ENCODE results near the gene SYNGAP1.

Gene SYNGAP1

DNA sequence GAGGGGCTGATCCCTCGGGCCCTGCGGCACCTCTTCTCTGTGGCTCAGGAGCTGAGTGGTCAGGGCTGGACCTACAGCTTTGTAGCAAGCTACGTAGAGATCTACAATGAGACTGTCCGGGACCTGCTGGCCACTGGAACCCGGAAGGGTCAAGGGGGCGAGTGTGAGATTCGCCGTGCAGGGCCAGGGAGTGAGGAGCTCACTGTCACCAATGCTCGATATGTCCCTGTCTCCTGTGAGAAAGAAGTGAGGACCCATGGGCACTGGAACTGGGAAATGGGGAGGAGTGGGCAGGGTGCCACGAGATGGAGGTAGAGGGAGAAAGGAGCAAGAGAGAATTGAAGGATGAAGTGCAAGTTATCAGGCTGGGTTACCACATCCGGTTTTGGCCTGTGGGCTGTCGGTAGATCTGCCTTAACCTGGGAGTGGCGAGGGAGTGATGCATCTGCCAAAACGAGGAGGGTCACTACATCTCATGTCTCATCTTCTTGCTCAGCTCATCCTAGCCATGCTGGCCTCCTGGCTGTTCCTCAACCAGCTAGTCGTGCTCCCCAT is 14.4 kb upstream of the SYNGAP1 start:
- no peak for DNase-seq

DNA sequence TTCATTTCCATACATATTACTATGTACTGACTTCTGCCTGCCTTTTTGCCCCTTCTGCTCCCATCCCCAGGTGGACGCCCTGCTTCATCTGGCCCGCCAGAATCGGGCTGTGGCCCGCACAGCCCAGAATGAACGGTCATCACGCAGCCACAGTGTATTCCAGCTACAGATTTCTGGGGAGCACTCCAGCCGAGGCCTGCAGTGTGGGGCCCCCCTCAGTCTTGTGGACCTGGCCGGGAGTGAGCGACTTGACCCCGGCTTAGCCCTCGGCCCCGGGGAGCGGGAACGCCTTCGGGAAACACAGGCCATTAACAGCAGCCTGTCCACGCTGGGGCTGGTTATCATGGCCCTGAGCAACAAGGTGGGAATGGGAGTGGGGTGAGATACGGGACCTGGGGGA is 13.7 kb upstream of the SYNGAP1 start:
- DNase-seq: no peak

DNA sequence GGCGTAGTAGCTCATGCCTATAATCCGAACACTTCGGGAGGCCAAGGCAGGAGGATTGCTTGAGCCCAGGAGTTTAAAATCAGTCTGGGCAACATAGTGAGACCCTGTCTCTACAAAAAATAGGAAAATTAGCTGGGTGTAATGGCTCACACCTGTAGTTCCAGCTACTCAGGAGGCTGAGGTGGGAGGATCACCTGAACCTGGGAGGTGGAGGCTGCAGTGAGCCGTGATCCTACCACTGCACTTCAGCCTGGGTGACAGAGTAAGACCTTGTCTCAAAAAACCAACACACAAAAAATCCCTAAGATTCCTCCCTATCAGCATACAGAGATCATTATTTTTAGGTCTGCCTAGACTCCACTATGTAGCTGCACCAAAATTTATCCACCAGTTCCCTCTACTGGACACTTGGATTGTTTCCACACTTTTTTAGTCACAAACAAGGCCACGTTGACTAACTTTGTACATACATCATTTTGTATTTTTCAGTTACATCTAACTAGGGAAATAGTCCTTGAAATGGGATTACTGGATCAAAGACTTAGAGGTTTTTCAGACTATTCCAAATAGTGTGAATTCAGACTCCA is 12.6 kb upstream of the SYNGAP1 start:
- no peak for DNase-seq

DNA sequence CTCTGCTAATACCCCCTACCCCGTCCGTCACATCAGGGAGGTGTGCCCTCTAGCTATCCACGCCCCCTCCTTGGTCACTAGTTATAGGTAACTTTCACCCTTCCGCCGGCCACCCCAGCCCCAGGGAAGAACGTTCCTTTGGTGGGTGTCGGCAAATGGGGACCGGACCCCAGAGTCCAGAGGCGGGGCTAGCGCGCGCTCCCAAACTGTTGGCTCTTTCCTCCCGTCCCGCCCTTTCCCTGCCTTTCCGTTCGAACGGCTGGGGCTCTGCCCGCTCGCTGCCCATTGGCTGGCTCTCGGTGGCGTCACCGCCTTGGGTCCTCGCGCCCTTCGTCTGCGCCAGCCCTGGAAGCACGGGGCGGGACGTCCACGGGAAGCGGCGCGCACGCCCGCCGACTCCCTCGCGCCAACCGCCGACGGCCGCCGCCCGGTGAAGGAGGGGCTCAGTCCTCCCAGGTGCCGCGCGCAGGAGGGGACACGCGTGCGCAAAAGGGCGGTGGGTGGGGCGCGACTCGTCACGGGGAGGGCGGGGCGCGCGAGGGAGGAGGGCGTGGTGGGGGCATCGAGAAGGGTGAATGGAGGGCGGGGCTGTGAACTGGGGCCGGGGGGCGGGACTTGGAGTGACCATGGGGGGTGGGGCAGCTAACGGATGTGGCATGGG is 9.7 kb upstream of the SYNGAP1 start:
- DNase-seq: peak; percentile 100

DNA sequence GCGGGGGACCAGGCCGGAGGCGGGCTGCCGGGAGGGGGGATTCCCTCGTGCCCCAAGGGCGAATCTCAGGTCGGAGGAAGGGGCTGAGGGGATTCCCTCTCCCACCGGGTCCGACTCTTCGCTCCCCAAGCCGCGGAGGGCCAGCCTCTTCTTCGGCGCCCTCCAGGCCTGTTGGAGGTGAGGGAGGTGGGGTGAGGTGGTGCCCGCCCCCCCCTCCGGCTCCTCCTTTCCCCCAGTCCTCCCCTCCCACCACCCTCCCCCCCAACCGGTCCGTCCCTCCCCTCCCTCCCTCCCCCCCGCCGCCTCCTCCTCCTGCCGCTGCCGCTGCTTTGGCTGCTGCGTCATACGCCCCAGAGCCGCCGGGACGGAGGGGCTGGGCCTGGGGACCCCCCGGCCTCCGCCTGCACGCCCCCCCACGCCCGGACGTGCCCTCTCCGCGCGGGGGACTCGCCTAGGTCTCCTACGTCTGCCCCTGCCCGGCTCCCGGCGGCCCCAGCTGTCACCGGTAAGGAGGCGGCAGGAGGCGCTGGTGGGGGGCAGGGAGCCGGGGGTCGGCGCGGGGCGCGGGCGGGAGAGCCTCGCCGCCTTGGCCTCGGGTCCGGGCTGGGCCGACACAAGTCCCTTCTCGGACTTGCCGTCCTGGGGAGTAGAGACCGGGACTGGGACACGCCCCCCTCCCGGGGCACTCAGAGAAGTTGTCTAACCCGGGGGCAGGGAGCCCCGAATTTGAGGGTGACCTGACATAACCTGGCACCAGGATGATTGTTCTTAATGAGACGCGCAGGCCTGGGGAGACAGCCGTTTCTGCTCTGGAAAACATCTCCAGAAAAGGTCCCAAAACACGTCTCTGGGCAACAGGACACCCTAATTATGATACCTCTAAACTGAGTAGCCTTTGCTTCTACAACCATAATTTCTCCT is 8.9 kb upstream of the SYNGAP1 start, which contains the start of gene PHF1:
Gene PHF1 (plus strand): TSS at position 304 of the 921 bp plus-strand sequence. CDS start 1,250 bp downstream, outside the sequence.
- peak; percentile 89 for DNase-seq

DNA sequence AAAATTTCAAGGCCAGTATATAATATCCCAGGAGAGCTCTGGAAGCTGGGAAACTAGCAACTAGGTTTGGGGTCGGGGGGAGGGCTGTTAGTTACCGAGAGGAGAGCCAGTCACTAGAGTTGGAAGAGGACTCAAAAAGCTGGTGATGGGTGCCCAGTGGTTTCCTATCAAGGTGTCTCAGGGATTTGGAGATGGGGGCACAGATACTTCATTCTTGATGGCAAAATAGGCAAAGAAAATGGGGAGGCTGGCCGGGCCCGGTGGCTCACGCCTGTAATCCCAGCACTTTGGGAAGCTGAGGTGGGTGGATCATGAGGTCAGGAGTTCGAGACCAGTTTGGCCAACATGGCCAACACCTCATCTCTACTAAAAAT is 8.2 kb upstream of the SYNGAP1 start:
- no peak for DNase-seq

DNA sequence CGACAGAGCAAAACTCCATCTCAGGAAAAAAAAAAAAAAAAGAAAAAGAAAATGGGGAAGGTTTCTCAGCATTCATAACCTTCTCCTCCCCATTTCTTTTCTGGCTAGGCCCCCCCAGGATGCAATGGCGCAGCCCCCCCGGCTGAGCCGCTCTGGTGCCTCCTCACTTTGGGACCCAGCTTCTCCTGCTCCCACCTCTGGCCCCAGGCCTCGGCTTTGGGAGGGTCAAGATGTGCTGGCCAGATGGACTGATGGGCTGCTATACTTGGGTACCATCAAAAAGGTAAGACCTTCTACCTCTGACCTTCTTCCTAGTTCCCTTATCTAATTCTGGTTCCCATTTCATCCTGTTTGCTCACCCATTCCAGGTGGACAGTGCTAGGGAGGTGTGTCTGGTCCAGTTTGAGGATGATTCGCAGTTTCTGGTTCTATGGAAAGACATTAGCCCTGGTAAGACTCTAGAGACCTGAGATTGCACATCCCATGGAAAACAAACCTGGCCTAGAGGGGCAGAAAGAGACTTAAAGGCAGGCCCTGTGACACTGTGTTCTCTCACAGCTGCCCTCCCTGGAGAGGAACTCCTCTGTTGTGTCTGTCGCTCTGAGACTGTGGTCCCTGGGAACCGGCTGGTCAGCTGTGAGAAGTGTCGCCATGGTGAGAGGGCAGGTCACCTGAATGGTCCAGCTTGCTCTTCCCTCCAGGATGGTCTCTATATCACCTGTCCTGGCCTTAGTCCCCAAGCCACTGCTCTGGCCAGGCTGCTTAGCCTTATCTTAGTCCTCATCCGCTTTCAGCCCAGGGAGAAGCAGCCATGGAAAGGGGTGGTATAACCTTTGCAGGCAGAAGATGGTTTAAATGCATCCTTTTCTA is 7.5 kb upstream of the SYNGAP1 start:
- no peak for DNase-seq

DNA sequence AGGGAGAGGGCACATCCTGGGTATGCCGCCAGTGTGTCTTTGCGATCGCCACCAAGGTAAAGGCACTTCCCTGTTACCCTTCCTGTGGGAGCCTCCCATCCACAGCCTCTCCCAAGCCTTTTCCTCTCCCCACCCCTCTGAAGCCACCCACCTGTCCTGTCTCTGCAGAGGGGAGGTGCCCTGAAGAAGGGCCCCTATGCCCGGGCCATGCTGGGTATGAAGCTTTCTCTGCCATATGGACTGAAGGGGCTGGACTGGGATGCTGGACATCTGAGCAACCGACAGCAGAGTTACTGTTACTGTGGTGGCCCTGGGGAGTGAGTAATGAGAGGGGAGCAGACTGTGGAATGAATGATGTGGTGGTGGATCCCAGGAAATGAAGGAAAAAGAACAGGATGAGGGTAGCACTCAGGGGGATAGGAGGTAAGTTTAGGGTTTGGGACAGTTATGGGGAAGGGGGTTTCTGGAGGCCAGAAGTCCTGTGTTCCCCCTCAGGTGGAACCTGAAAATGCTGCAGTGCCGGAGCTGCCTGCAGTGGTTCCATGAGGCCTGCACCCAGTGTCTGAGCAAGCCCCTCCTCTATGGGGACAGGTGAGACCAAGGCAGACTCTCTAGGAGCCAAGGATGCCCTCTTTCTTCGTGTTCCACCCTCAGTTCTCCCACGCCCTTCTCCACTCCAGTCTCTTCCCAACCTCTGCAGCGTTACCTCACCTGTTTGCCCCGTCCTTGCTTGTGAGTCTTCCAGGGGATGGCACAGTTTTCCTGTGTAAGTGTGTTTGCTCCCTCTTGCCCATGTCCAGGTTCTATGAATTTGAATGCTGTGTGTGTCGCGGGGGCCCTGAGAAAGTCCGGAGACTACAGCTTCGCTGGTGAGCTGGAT is 6.4 kb upstream of the SYNGAP1 start:
- no peak for DNase-seq

DNA sequence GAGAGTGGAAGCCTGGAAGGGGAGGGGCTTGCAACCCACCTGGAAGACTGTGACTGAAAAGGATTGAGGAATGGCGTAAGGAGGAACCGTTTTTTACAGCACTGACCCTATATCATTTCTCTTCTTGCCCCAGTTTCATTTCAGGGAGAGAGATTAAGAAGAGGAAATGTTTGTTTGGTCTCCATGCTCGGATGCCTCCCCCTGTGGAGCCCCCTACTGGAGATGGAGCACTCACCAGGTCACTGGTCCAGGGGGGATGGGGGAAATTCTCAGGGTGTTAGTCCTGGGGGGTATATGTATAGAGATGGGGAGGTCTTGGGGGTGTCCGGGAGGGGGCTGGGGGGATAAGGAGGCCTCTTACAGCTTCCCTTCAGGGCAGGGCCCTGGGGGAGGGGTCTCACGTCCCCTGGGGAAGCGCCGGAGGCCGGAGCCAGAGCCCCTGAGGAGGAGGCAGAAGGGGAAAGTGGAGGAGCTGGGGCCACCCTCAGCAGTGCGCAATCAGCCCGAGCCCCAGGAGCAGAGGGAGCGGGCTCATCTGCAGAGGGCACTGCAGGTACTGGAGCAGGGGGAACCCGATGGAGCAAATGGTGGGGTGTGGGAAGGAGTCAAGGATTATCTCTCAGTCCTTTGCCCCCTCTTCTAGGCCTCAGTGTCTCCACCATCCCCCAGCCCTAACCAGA is 5.1 kb upstream of the SYNGAP1 start:
- no peak for DNase-seq

DNA sequence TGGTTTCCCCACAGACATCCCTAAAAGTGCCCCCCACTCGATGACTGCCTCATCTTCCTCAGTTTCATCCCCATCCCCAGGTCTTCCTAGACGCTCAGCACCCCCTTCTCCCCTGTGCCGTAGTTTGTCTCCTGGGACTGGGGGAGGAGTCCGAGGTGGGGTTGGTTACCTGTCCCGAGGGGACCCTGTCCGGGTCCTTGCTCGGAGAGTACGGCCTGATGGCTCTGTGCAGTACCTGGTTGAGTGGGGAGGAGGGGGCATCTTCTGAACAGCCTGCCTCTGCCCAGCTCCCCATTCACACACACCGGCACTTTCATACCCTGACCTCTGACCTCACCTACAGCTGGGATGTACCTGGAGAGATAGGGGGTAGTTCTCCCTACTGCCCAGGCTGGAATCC is 4.0 kb upstream of the SYNGAP1 start:
- DNase-seq: no peak

DNA sequence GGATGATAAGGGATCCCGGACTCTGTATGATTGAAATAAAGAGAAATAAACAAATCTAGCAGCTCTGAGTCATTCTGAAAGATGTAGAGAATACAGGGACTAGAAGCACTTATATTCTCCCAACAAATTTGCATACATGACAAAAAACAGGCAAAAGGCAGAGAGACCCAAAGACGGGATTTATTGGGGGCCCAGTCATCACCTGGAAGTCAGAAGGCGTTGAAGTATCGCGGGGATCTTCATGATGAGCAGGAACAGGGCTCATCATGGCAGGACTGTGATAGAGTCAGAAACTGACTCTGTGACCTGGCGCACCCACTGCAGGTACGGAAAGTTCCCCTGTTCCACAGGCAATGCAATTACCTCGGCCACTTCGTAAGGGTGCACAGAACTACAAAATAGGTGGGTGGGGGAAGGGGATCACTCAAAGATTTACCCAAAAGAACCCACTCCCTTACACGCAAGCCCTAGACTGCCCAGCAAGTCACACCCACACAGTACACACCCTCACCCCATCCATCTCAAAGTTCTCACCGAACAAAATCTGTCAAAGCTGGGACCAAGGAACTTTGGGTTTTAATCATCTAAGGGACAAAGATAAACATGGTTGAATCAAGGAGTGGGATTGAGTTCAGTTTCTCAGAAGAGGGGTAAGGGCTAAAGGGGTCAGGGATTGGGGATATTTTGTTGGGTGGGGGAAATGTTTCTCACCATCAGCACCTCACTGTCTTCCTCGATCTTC is 3.3 kb upstream of the SYNGAP1 start:
- DNase-seq: peak; percentile 44

DNA sequence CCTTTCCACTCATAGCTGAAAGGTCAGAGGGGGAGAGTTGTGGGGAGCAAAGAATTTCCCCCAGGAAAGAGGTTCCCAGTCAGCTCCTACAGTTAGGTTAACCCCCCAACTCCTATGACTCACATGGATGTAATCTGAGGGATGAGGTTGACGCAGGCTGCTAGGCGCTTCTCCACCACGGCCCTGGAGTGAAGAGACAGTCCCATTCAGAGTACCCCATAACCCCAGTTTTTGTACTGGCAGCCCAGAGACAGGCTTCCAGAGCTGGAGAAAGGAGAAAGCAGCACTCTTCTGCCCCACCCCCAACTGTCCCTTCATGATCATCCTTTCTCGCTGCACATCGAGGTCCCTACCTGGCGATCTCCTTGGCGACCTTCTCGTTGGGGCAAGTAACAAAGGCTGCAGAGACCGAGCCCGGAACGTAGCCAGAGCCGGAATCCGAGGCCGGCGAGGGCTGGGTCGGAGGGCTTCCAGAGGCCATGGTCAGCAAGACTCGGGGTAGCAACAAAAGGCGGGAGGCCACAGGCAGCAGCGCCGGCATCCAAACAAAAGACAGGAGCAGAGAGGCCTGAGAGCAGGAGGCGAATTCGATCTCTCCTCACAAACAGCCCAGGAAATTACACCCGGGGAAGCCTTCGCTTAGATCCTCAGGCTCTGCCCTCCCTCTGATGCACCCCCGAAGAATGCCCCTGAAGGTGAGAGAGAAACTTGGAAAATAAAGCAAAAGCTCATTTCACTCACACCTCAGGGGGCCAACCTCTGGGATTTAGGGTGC is 2.5 kb upstream of the SYNGAP1 start:
- no peak for DNase-seq

DNA sequence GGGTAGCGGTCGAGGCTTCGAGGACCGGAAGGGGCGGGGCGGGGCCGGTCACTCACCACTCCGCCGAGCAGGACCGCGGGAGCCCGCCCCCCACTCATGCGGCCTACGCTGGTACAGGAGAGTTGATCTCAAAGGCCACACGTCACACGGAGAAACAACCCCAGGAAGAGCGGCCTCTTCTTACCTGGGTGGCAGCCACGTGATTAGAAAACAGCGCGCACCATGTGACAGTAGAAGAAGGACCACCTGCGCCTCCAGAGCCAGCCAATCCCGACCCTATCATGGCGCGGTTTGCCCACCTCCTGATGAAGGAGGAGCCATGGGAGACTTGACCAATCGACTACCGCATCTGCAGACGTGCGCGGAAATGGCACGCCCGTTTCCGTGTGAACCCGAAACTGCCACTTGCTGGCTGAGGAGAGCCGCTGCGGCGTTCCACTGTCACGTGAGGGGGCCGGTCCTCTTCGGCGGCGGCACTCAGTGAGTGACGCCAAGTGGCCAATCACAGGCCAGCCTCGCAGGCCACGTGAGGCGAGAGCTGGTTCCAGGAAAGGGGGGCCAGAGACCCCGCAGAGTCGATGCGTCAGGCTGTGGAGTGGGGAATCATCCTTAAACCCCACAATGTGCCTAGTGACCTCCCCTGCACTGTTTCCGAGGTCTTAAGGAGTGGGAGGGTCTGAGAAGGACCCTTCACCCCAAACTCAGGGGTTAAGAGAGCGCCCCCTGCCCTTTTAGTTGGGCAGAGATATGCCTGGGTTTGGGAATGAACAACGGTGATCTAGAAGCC is 1.8 kb upstream of the SYNGAP1 start, which contains the start of gene CUTA:
Gene CUTA (minus strand): TSS at position 205 of the 787 bp plus-strand sequence. CDS start 107 bp downstream, at position 98.
- DNase-seq: peak; percentile 99

DNA sequence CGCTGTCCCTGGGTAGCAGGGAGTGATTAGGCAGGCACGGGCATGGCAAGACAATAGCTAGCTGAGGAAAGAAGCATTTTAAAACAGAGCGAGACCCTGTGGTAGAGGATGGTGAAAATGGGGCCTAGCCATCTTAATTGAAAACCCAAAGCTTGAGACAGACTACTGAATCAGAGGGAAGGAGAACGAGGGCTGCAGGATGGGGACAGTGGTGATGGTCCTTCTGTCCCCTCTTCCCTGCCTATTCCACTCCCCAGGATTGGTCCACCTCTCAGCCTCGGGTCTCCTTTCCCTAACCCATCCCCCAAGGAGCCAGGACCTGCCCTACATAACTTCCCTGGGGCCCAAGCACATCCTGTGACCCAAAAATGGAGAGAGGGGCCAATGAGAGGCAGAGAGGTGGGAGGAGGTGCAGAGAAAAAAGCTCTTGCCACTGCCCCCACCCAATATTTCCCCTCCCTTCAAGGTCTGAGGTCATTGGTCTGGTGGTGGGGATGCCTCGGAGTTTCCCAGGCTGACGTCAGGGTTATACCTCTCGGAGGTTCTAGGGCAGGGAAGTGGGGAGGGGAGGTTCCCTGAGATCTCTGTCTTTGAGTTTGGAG is 1.1 kb upstream of the SYNGAP1 start:
- DNase-seq: peak; percentile 62

DNA sequence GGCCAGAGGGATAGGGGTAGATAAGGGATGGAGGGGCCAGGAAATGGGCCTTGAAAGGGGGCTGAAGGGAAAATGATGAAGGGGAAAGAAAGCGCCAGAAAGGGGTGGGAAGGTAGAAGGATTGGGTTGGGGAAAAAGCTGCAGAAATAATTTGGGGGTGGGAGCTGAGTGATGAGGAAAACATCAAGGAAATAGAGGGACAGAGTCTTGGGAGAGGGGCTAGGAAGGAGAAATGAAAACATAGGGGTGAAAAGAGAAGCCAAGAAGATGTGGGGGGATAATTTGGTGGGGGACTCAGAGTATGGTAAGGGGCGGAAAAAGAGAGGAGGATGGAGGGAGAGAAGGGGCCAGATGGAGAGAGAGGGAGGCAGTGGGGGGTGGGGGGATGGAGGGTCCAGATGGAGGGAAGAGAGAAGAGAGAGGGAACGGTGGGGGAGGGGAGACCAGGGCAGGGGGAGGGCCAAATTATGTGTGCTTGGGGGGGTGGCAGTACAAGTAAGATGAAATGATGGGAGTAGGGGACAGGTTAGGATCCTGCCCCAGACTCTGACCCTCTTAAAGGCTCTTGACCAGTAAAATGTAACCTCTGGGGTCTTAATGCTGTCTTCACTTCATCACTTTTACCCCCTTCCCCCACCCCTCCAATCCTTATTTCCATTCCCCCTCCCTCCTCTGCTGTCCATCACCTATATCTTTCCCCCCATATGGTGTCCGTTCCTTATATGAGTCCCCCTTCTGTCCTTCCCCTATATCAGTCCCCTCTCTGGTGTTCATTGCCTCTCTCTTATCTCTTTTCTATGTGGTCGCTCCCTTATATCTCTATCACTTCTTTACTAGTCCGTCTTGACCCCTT is 852 bp downstream of the SYNGAP1 start:
- DNase-seq: no peak

DNA sequence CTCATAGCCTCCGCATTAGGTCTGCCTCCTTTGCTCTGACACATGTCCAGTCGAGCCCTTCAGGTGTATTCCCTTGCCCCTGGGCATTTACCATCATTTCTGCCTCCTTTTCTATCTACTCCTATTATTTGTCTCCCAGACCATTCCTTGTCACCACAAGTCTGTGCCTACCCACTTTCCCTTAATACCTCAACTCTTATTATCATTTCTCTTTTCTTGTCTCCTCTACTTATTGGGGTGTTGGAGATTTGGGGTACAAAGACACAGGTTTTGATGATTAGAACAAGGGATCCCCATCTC is 1.4 kb downstream of the SYNGAP1 start:
- DNase-seq: no peak

DNA sequence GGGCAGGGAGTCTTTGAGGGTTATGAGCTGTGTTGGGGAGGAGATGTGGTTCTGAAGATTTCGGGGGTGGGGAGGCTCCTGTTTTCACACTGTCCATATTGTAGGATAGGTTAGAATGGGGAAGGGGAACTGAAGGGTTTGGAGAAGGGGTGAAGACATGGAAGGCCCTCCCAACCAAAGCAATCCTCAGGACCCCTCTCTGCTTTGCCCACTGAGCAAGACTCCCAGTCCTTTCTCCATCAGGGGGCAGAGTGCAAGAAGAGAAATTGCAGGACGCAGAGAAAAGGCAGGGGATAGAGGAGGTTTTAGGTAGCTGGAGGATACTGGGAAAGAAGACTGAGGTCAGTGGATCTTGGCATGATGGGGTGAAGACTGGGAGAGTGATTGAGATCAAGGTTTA is 3.9 kb downstream of the SYNGAP1 start:
- DNase-seq: no peak

Data from stimulated activated naive CD4-positive, alpha-beta T cell treated with Interleukin-2 at 50 U/mL for 16 hours (primary cell).